DND-41 (cell line): Measurements from ENCODE around the gene LARP4B.

Source experiments
- CTCF ChIP-seq: IDR thresholded peaks from 2 replicates; pipeline ENCODE4 v1.5.1; 2012; ENCODE audit warnings: borderline replicate concordance, low read length, moderate library complexity, mild to moderate bottlenecking; ENCODE audit not compliant: poor library complexity, severe bottlenecking; ENCODE audit errors: extremely low read depth
- EZH2 ChIP-seq: IDR thresholded peaks from 3 replicates; pipeline ENCODE4 v1.6.1; 2012; ENCODE audit warnings: borderline replicate concordance, low read depth, mild to moderate bottlenecking, moderate library complexity, low read length, inconsistent platforms; ENCODE audit not compliant: severe bottlenecking

- TF ChIP-seq CTCF (no peak), EZH2 (no peak)
Observed at GRCh38 chr10:822197-822596, 109.3 kb downstream of the LARP4B start.
